ENCODE results near the gene STK36.

The STK36 gene

DNA sequence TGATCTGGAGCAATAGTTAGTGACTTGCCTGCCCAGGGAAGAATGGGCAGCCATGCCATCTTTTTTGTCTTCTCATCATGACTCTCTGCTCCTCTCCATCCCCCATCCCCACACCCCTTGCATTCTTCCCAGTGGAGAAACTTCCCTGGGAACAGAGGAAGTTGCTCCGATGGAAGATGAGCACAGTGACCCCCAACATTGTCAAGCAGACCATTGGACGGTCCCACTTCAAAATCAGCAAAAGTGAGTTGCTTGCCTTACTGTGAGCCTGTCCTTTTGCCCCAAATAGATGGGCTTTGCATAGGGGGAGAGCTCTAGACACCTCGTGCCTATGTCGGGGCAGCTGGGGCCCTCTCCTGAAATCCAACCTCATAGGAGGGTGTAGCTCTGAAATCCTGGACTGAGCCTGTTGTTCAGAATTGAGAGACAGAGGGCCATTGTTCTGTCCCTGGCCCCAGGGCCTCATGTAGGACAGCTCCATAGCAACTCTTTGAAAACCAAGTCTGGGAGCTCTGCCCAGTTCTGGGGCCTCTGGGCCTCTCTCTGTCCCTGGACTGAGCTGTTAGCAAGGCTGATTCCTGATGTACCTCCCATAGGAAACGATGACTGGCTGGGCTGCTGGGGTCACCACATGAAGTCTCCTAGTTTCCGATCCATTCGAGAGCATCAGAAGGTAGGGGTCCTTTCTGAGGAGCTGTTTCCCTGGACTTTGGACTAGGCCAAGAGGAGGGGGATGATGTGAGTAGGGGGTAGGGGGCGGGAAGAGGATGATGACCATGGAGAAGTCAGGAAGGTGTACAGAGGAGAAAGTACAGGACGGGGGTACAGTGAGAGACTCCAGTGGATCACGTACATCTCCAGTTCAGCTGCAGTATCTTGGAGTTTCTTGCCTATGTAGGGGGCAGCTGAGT lies 73.9 kb downstream of the STK36 start:
- TF ChIP-seq, protein P1, sequence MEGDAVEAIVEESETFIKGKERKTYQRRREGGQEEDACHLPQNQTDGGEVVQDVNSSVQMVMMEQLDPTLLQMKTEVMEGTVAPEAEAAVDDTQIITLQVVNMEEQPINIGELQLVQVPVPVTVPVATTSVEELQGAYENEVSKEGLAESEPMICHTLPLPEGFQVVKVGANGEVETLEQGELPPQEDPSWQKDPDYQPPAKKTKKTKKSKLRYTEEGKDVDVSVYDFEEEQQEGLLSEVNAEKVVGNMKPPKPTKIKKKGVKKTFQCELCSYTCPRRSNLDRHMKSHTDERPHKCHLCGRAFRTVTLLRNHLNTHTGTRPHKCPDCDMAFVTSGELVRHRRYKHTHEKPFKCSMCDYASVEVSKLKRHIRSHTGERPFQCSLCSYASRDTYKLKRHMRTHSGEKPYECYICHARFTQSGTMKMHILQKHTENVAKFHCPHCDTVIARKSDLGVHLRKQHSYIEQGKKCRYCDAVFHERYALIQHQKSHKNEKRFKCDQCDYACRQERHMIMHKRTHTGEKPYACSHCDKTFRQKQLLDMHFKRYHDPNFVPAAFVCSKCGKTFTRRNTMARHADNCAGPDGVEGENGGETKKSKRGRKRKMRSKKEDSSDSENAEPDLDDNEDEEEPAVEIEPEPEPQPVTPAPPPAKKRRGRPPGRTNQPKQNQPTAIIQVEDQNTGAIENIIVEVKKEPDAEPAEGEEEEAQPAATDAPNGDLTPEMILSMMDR (conservative IDR thresholded peaks at IDR 0.05; ENCODE audit: low read length): no peak
- DNase-seq (ENCODE audit: low read depth): peak; percentile 40
- no peak overlapping the region for H3K4me3 ChIP-seq (ENCODE audit: low read length)

DNA sequence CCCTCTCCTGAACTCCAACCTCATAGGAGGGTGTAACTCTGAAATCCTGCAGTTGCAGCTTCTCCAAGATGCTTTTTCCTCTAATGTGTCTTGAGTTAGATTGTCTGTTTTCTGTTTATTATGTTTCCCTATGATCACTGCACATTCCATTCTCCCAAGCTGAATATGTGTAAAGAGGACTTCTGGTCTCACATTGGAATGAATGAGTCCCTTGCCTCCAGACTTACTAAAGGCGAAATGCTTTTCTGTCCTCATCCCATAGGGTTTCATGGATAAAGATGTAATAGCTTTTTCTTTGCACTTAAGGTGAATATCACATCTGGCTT lies 74.5 kb downstream of the STK36 start:
- TF ChIP-seq, protein P1 (conservative IDR thresholded peaks at IDR 0.05; ENCODE audit: low read length): no peak
- peak; percentile 15 for DNase-seq (ENCODE audit: low read depth)
- no peak overlapping the region for H3K4me3 ChIP-seq (ENCODE audit: low read length)

DNA sequence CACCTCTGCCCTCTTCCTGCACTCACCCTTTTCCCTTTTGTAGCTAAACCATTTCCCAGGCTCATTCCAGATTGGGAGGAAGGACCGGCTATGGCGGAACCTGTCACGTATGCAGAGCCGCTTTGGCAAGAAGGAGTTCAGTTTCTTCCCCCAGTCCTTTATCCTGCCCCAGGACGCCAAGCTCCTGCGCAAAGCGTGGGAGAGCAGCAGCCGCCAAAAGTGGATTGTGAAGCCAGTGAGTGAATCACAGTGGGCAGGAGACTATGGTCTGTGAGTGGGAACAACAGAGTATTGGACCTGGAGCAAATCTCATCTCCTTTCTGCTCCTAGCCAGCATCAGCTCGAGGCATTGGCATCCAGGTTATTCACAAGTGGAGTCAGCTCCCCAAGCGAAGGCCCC lies 75.1 kb downstream of the STK36 start:
- no peak for DNase-seq (ENCODE audit: low read depth)
- H3K4me3 ChIP-seq (ENCODE audit: low read length): no peak overlapping the region

DNA sequence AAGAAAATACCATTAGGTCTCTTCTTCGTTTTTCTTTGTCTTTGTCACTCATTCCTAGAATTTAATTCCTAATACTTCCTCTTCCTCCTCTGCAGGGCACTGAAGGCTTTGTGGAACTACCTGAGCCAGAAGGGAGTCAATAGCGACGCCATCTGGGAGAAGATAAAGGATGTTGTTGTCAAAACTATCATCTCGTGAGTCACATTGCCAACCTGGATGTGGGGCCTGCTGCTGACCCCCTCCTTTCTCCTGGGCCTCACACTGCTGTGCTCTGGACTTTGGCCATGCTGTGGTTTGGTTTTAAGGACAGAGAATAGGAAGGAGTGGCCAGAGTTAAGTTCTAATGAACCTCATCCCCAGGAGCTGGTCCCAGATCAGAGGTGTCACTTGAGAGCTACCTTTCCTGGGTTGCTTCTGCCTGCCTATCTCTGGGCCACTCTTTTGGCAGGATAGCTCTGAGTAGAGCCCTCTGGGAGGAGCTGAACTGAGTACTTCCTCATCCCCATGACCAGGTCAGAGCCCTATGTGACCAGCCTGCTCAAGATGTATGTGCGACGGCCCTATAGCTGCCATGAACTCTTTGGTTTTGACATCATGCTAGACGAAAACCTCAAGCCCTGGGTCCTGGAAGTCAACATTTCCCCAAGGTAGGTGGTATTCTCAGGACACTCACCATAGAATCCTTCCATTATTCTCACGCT lies 77.0 kb downstream of the STK36 start:
- no peak overlapping the region for H3K4me3 ChIP-seq (ENCODE audit: low read length)
- TF ChIP-seq, protein P1 (conservative IDR thresholded peaks at IDR 0.05; ENCODE audit: low read length): no peak
- no peak for DNase-seq (ENCODE audit: low read depth)

More for the DNA sequence above, 75.1 kb downstream of the STK36 start:
- TF ChIP-seq, protein P1 (conservative IDR thresholded peaks at IDR 0.05; ENCODE audit: low read length): no peak
